Mucosa of rectum (tissue), 2 donors: ENCODE data around the gene ITPR1.

Experiments
- H3K27ac ChIP-seq, 2 donors: one replicate each; pipeline ENCODE4 v1.7.0; 2013; ENCODE audit warnings: inconsistent platforms in 2 of 2, low read depth in 2 of 2, low read length in 2 of 2
- H3K27me3 ChIP-seq, 2 donors: one replicate each; pipeline ENCODE4 v1.7.0; 2013; ENCODE audit warnings: low read length in 2 of 2; ENCODE audit not compliant: control insufficient read depth in 2 of 2, insufficient read depth in 2 of 2
- H3K36me3 ChIP-seq, 2 donors: one replicate each; pipeline ENCODE4 v1.7.0; 2013; ENCODE audit warnings: low read length in 2 of 2; ENCODE audit not compliant: control insufficient read depth in 2 of 2, insufficient read depth in 2 of 2
- H3K4me1 ChIP-seq, 2 donors: one replicate each; pipeline ENCODE4 v1.7.0; 2013; ENCODE audit warnings: low read length in 2 of 2, mild to moderate bottlenecking in 1 of 2; ENCODE audit not compliant: control insufficient read depth in 2 of 2, insufficient read depth in 2 of 2
- H3K4me3 ChIP-seq, 2 donors: one replicate each; pipeline ENCODE4 v1.7.0; 2013; ENCODE audit warnings: low read length in 2 of 2
- H3K9ac ChIP-seq, 2 donors: one replicate each; pipeline ENCODE4 v1.7.0; 2013; ENCODE audit warnings: low read length in 2 of 2, low read depth in 1 of 2, mild to moderate bottlenecking in 1 of 2
- H3K9me3 ChIP-seq, 2 donors: one replicate each; pipeline ENCODE4 v1.7.0; 2013; ENCODE audit warnings: low read length in 2 of 2; ENCODE audit not compliant: control insufficient read depth in 2 of 2
- donor health status: healthy.
- donor health status: Normal muscosa, but diverticular disease.

ITPR1 gene

DNA sequence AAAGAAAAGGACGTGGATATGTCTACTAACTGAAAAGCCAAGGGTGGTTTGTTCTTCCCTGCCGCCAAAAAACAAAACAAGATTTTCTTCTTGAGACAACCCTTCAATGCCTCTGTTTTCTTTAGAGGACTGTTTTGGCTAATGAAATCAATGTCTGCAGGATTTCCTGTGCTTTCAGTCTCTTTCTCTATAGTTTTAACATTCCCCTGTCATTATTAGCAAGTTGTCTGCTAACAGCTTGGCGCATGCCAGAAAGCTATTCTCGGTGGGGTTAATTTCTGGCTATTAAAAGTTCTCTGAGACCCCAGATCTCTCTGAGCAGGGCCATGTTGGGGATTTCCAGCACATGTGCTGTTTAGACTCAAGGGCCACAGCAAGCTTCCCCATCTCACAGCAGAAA, 56.7 kb downstream of the ITPR1 start:
- Histone ChIP-seq H3K27ac (no peak overlapping the region), H3K4me3 (no peak overlapping the region), H3K27me3 (no peaks in the 10 kb centered on the region), H3K4me1 (peaks cover 0 to 3% of the 10 kb centered on the region in 2 donors), H3K36me3 (no peaks in the 10 kb centered on the region), H3K9ac (no peak overlapping the region), H3K9me3 (no peaks in the 10 kb centered on the region)

DNA sequence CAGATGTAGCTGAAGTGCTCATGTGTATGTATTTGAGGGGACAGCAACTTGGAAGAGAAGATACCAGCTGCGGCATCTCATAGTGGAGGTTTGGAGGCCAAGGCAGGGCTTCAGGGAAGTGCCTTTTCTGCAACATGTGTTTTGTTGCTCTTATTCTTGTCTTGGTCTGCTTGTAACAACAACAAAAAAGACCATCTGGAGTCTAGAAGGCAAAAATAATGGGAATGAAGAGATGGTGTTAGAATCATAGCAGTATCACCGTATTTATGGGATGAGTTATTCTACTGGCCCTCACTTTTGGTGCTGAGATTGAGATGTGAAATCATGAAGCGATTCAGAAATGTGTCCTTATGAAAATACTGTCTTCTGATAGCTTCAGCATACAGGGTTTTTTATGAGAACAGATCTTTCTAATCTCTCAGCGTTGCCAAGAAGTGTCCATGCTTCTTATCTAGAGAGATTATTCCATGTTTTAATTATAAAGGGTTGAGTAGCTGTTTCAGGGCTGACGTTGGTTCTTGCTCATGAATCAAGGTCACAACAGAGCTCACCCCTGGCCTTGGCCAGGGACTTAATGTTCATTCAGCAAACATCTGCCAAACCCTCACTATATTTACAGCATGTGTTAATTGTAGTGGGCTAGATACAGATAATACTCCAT, 58.0 kb downstream of the ITPR1 start:
- H3K27me3 ChIP-seq: no peaks in the 10 kb centered on the region
- H3K4me3 ChIP-seq: no peak overlapping the region
- H3K27ac ChIP-seq: no peak overlapping the region
- no peaks in the 10 kb centered on the region for H3K36me3 ChIP-seq
- peaks cover 0 to 3% of the 10 kb centered on the region in 2 donors for H3K4me1 ChIP-seq
- H3K9me3 ChIP-seq: no peaks in the 10 kb centered on the region
- no peak overlapping the region for H3K9ac ChIP-seq

DNA sequence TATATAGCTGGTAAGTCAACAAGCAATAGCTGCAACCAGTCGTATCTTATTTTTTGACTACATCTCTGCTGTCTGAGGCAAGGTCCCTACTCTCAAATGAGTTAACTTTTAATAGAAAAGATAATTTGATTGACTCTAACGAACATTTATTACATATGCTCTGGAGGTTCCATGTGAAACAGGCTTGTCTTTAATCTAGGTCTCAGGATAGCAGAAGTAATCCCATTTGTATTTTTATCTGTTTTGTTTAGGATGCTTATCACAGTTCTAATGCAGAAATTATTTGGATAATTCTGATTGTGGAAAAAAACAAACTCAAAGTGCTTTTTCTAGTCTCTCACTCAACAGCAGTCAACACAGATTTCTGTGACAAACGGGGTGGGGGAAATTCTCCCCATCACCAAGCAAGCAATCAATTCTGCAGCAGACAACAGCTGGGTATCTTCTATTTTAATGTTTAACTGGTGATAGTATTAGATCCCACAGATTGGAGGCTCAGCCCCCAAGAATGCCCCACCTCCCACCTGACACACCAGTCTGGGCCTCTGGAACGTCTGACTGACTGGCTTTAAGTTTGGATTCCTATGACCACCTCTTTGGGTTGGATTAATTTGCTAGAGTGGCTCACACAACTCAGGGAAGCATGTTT, 58.8 kb downstream of the ITPR1 start:
- Histone ChIP-seq H3K4me3 (no peak overlapping the region), H3K27ac (peak overlapping the region in 1 of 2 donors; percentile 2), H3K36me3 (no peaks in the 10 kb centered on the region), H3K9me3 (no peaks in the 10 kb centered on the region), H3K27me3 (no peaks in the 10 kb centered on the region), H3K9ac (no peak overlapping the region), H3K4me1 (peaks cover 0 to 3% of the 10 kb centered on the region in 2 donors)

DNA sequence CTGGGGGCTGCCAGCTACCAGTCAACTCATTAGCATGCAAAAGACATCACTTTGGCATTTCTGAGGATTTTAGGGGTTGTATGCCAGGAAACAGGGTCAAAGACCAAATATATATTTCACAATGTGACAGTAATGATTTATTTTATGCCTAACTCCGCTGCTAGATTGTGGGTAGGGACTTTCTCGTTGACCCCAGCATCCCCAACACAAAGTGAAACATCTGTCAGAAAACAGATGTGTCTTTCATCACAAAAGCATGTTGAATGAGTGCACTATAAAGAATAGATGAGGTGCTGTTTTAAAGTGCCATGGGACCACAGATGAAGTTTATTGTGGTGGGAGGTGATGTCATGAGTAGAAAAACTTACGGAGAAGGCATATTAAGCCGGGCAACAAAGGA, 59.7 kb downstream of the ITPR1 start:
- H3K9me3 ChIP-seq: no peaks in the 10 kb centered on the region

DNA sequence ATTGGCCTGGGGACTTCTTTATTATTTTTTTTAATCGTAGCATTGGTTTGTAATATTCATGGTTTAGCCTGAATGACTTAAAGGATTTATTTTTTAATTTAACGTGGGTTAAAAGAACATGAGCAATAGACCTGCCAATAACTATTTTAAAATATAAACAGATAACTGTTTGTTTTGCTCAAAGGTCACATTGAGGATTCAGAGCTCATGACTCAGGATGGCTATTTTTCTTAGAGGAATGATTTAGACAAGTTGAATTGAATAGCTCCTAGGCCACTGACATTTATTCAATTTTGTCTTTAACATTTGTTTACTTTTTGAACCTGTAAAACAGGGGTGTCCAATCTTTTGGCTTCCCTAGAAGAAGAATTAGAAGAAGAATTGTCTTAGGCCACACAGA, 68.5 kb downstream of the ITPR1 start:
- Histone ChIP-seq H3K4me1 (no peaks in the 10 kb centered on the region), H3K4me3 (no peak overlapping the region), H3K36me3 (no peaks in the 10 kb centered on the region), H3K9ac (no peak overlapping the region), H3K9me3 (no peaks in the 10 kb centered on the region), H3K27me3 (no peaks in the 10 kb centered on the region), H3K27ac (no peak overlapping the region)

More for the DNA sequence above, 59.7 kb downstream of the ITPR1 start:
- H3K9ac ChIP-seq: no peak overlapping the region
- no peak overlapping the region for H3K27ac ChIP-seq
- H3K36me3 ChIP-seq: no peaks in the 10 kb centered on the region
- H3K4me3 ChIP-seq: no peak overlapping the region
- no peaks in the 10 kb centered on the region for H3K27me3 ChIP-seq
- H3K4me1 ChIP-seq: peaks cover 0 to 3% of the 10 kb centered on the region in 2 donors

DNA sequence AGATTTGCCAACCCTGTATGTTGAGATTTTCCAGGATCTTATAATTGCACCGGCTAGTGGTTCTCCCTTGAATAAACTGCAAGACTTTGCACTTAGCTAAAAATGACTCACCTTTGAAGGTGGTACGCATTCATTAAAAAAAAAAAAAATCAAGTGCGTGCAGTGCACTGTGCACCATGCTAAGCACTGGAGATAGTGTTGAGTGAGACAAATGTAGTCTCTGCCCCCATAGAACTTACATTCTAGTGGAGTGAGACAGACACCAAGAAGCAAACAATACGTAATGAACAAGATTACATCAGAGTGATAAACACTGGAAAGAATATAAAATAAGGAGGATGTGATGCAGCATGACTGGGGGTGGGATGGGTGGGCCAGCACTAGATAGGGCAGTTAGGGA, 69.4 kb downstream of the ITPR1 start:
- no peaks in the 10 kb centered on the region for H3K4me1 ChIP-seq
- H3K4me3 ChIP-seq: no peak overlapping the region
- no peaks in the 10 kb centered on the region for H3K27me3 ChIP-seq
- no peaks in the 10 kb centered on the region for H3K9me3 ChIP-seq
- no peak overlapping the region for H3K9ac ChIP-seq
- H3K27ac ChIP-seq: no peak overlapping the region
- H3K36me3 ChIP-seq: no peaks in the 10 kb centered on the region

DNA sequence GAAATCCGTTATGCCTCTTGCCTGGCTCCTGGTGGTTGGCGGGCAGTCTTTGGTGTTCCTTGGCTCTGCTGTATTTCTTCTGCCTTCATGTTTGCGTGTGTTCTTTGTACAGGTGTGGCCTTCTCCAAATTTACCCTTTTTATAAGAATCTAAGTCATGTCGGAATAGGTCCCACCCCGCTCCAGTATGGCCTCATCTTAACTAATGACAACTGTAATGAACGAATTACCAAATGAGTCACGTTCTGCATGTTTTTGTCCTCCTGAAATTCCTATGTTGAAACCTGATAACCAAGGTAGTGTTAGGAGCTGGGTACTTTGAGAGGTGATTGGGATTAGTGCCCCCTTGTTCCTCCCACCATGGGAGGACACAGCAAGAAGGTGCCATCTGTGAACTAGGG, 71.1 kb downstream of the ITPR1 start:
- Histone ChIP-seq H3K36me3 (no peaks in the 10 kb centered on the region), H3K4me1 (no peaks in the 10 kb centered on the region), H3K4me3 (no peak overlapping the region), H3K9ac (no peak overlapping the region), H3K9me3 (no peaks in the 10 kb centered on the region), H3K27ac (no peak overlapping the region), H3K27me3 (no peaks in the 10 kb centered on the region)

DNA sequence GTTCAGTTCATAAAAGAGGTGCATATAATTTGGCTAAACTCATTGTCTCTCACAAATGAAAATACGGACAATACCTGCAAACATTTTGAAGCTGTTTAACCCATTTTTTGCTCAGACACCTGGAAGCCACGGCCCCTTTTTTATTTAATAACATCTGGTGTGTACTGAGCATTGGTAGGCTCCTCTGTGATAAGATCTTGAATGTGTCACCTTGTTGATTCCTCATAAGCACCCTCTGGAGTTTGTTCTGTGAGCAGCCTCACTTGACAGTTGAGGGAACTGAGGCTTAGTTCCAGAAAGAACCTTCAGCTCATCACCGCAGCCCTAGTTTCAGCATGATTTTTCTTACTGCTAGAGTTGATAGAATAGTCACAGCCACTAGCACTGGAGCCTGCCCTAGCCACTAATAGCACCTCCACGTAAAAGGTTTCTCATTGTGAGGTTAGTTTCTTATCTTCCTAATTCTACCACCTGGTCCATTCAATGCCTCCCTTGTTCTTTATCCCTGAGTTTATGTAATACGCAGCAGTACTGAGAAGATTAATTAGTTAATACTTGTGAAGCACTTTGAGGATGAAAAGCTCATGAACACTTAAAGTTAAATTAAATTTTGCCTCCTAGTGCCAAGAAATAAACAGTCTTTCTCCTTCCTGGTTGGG, 71.9 kb downstream of the ITPR1 start:
- Histone ChIP-seq H3K9ac (no peak overlapping the region), H3K4me3 (no peak overlapping the region), H3K27ac (no peak overlapping the region), H3K27me3 (no peaks in the 10 kb centered on the region), H3K9me3 (no peaks in the 10 kb centered on the region), H3K36me3 (no peaks in the 10 kb centered on the region), H3K4me1 (no peaks in the 10 kb centered on the region)

DNA sequence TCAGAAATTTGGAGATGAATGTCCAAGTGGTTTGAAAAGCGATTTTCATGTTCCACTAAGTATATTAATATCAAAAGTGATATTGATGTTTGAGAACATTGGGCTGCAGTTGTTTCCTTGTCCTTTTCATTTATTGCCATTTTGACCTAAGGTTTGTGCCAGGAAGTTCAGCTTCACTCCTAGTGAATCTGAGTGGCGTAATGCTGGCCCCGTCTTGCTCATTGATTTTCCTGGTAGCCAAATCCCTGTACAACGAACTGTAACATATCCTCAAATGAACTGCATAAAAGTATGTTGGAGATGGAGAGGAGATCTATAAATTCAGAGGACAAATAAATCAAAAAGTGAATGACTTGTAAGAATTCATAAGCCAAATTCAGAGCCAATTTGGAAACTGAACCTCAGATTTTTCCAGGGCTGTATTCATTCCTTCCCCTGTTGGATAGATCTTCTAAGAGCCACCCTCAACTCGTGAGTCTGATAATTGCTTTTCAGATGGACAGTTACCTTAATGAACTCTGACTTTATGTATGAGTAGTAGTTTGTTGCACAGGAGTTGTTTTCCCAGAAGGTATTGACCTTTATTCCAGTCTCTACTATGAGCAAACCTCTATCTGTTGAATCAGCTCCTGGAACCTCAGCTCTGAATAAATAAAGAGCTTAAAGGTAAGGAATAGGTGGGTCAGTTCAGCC, 72.8 kb downstream of the ITPR1 start:
- Histone ChIP-seq H3K27me3 (no peaks in the 10 kb centered on the region), H3K36me3 (no peaks in the 10 kb centered on the region), H3K9me3 (no peaks in the 10 kb centered on the region), H3K27ac (no peak overlapping the region), H3K4me1 (no peaks in the 10 kb centered on the region), H3K9ac (no peak overlapping the region), H3K4me3 (no peak overlapping the region)

DNA sequence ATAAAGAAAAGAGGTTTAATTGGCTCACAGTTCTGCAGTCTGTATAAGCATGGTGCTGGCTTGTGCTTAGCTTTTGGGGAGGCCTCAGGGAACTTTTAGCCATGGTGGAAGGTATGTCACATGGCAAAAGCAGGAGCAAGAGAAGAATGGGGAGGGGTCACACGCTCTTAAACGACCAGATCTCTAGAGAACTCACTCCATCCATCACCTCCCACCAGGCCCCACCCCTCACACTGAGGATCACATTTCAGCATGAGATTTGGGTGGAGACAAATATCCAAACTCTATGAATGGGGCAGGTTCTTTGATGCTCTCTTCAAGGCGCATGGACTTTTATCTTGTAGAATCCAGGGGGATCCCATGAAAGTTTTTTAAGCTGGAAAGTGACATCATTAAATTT, 75.7 kb downstream of the ITPR1 start:
- Histone ChIP-seq H3K27me3 (no peaks in the 10 kb centered on the region), H3K4me1 (no peaks in the 10 kb centered on the region), H3K9me3 (no peaks in the 10 kb centered on the region), H3K4me3 (no peak overlapping the region), H3K27ac (no peak overlapping the region), H3K36me3 (no peaks in the 10 kb centered on the region), H3K9ac (no peak overlapping the region)
